PFSK-1 (cell line): ENCODE measurements around the gene IL17B.

Experiments
- POLR2AphosphoS5 ChIP-seq: IDR thresholded peaks from 2 replicates; pipeline ENCODE4 v1.6.1; 2012; ENCODE audit warnings: low read depth, mild to moderate bottlenecking, control low read depth, low read length, moderate library complexity
- SIN3A ChIP-seq: IDR thresholded peaks from 2 replicates; pipeline ENCODE4 v1.6.1; 2012; ENCODE audit warnings: mild to moderate bottlenecking, low read length, moderate library complexity, borderline replicate concordance; ENCODE audit not compliant: insufficient read depth
- TAF1 ChIP-seq: IDR thresholded peaks from 2 replicates; pipeline ENCODE4 v1.6.1; 2012; ENCODE audit warnings: low read length, control low read depth, borderline replicate concordance; ENCODE audit not compliant: insufficient read depth
- TF ChIP-seq, protein P1 (sequence below), 2 experiments: IDR thresholded peaks; 2 replicates each; pipeline versions ENCODE4 v1.6.1 to v1.8.0; 2011 to 2012; ENCODE audit warnings: low read depth in 2 of 2, low read length in 2 of 2, control low read depth in 1 of 2, inconsistent platforms in 1 of 2, mild to moderate bottlenecking in 1 of 2, moderate library complexity in 1 of 2; ENCODE audit not compliant: insufficient read depth in 1 of 2

DNA sequence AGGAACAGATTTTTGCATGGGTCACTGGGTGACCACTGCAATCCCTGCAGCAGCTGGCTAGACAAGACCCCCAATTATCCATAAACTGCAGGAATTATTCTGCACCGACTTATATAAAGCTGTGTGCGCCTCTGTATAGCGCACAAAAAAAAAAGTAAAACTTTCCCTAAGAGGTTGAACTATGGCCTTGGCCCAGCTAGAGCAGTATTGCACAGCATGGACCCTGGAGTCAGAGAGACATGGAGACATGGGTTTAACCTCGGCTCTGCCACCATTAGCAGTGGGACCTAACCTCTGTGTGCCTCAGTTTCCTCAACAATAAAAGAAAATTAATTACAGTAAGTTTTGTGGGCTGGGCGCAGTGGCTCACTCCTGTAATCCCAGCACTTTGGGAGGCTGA lies 50.9 kb downstream of the IL17B start:
- TF ChIP-seq POLR2AphosphoS5 (no peak), TAF1 (no peak), SIN3A (no peak)
- TF ChIP-seq, protein P1, sequence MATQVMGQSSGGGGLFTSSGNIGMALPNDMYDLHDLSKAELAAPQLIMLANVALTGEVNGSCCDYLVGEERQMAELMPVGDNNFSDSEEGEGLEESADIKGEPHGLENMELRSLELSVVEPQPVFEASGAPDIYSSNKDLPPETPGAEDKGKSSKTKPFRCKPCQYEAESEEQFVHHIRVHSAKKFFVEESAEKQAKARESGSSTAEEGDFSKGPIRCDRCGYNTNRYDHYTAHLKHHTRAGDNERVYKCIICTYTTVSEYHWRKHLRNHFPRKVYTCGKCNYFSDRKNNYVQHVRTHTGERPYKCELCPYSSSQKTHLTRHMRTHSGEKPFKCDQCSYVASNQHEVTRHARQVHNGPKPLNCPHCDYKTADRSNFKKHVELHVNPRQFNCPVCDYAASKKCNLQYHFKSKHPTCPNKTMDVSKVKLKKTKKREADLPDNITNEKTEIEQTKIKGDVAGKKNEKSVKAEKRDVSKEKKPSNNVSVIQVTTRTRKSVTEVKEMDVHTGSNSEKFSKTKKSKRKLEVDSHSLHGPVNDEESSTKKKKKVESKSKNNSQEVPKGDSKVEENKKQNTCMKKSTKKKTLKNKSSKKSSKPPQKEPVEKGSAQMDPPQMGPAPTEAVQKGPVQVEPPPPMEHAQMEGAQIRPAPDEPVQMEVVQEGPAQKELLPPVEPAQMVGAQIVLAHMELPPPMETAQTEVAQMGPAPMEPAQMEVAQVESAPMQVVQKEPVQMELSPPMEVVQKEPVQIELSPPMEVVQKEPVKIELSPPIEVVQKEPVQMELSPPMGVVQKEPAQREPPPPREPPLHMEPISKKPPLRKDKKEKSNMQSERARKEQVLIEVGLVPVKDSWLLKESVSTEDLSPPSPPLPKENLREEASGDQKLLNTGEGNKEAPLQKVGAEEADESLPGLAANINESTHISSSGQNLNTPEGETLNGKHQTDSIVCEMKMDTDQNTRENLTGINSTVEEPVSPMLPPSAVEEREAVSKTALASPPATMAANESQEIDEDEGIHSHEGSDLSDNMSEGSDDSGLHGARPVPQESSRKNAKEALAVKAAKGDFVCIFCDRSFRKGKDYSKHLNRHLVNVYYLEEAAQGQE (IDR thresholded peaks at IDR 0.05; ENCODE audit: insufficient read depth in 1 of 2, low read depth in 2 of 2, low read length in 2 of 2) = no peak
